K562 (cell line): ENCODE measurements around the gene GUK1. TPM values are rescaled to one million over a fixed set of nuclear protein-coding genes. Genes with fewer than 3 reads are reported as not detected.

Experiments
- CHD4 ChIP-seq: fragments of 200-600 bp; sonication (generic); IDR thresholded peaks from 3 replicates; pipeline ENCODE4 v1.6.1; 2012; ENCODE audit warnings: low read depth, mild to moderate bottlenecking, mixed read lengths, low read length, inconsistent platforms; ENCODE audit not compliant: insufficient read depth, insufficient replicate concordance, poor library complexity, severe bottlenecking
- ELF4 ChIP-seq: fragments of 450-650 bp; formaldehyde crosslinking; IDR thresholded peaks from 2 replicates; pipeline ENCODE4 v1.4.0; 2022; ENCODE audit warnings: missing genetic modification characterization
- ESRRA ChIP-seq: fragments of 450-650 bp; IDR thresholded peaks from 2 replicates; pipeline ENCODE4 v1.6.1; 2014; ENCODE audit warnings: low read depth, mild to moderate bottlenecking, moderate library complexity, borderline replicate concordance
- RFX7 ChIP-seq: fragments of 250-450 bp; sonication (Bioruptor Pico); IDR thresholded peaks from 2 replicates; pipeline ENCODE4 v1.5.1; 2021; ENCODE audit warnings: mild to moderate bottlenecking
- STAT6 ChIP-seq: sonication (generic); formaldehyde crosslinking; IDR thresholded peaks from 2 replicates; pipeline ENCODE4 v1.8.1; 2023; ENCODE audit warnings: mild to moderate bottlenecking, missing genetic modification reagents
- TRIM24 ChIP-seq, 2 experiments: fragments of 450-650 bp; IDR thresholded peaks; 2 replicates each; pipeline ENCODE4 v1.6.1; 2016
- XRCC3 ChIP-seq: fragments of 450-650 bp; IDR thresholded peaks from 2 replicates; pipeline ENCODE4 v1.6.1; 2017; ENCODE audit warnings: mild to moderate bottlenecking, moderate library complexity
- ZNF12 ChIP-seq: sonication (generic); formaldehyde crosslinking; IDR thresholded peaks from 2 replicates; pipeline ENCODE4 v1.4.0; 2020; ENCODE audit warnings: mild to moderate bottlenecking, missing genetic modification reagents
- ZNF133 ChIP-seq: fragments of 250-450 bp; sonication (Bioruptor Pico); IDR thresholded peaks from 2 replicates; pipeline ENCODE4 v1.4.0; 2020; ENCODE audit warnings: mild to moderate bottlenecking
- ZNF354B ChIP-seq: fragments of 250-450 bp; sonication (Bioruptor Pico); IDR thresholded peaks from 2 replicates; pipeline ENCODE4 v1.4.0; 2020
- ZNF512 ChIP-seq: IDR thresholded peaks from 2 replicates; pipeline ENCODE4 v1.6.1; 2016; ENCODE audit warnings: missing genetic modification characterization, missing compliant biosample characterization
- polyA plus RNA-seq, 8 experiments: library from polyadenylated mRNA; depleted of rRNA in 4 of 8; stranded (reverse) in 5 of 8; unstranded in 3 of 8; fragments of >200 nt; fragmentation: Nextera tagmentation in 2 of 8; fragmentation: Illumina TruSeq in 1 of 8; extraction: Ambion mirVana in 2 of 8; extraction: Trizol in 1 of 8; gene quantifications; 2 replicates each; pipeline versions ENCODE4 v1.2.1 to v1.2.3, GENCODE V29; 2011 to 2014; ENCODE audit warnings: inconsistent platforms in 1 of 8, missing spikeins in 1 of 8
- total RNA-seq, 7 experiments: library from RNA; depleted of rRNA in 6 of 7; stranded (reverse); fragments of >200 nt in 6 of 7; fragmentation: Illumina TruSeq in 2 of 7; extraction: Trizol in 2 of 7; gene quantifications; 2 replicates each; pipeline versions ENCODE4 v1.2.1 to v1.2.3, GENCODE V29; 2011 to 2021; ENCODE audit warnings: low replicate concordance in 1 of 7
- TF ChIP-seq, protein P1 (sequence below): IDR thresholded peaks from 2 replicates; pipeline ENCODE4 v1.6.1; 2011; ENCODE audit not compliant: insufficient read length; ENCODE audit errors: extremely low read depth
- TF ChIP-seq, protein P2 (sequence below): fragments of 150-350 bp; conservative IDR thresholded peaks from 2 replicates; pipeline ENCODE4 v1.6.1; 2014; ENCODE audit warnings: low read length
- TF ChIP-seq, protein P3 (sequence below): IDR thresholded peaks from 2 replicates; pipeline ENCODE4 v1.6.1; 2014; ENCODE audit warnings: antibody characterized with exemption
- TF ChIP-seq, protein P4 (sequence below): fragments of 450-650 bp; IDR thresholded peaks from 2 replicates; pipeline ENCODE4 v1.6.1; 2017; ENCODE audit warnings: antibody characterized with exemption

GUK1 gene
- total and polyA plus RNA-seq, 9 of the 15 experiments (the other 6 are each of a cell fraction or from before 2014, with no cell fraction given) = 7.0 to 331 (median 132) TPM

GRCh38 chr1:228166170-228166936 lies 26.3 kb downstream of the GUK1 start (continued):
- TF ChIP-seq, protein P1, sequence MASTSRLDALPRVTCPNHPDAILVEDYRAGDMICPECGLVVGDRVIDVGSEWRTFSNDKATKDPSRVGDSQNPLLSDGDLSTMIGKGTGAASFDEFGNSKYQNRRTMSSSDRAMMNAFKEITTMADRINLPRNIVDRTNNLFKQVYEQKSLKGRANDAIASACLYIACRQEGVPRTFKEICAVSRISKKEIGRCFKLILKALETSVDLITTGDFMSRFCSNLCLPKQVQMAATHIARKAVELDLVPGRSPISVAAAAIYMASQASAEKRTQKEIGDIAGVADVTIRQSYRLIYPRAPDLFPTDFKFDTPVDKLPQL = no peak
- TF ChIP-seq ZNF512 (tag) (no peak), TRIM24 (IDR thresholded peaks at IDR 0.05) (no peak), XRCC3 (no peak), CHD4 (peak; percentile 50), ZNF133 (CRISPR knock-in tag) (no peak), STAT6 (CRISPR knock-in tag) (peak; percentile 44; the same call in 1 of the 2 replicates), ESRRA (peak; percentile 14; the same call in 1 of the 2 replicates), ZNF354B (CRISPR knock-in tag) (no peak), ELF4 (CRISPR knock-in tag) (0 out of 2 replicates have a peak, but pooled peaks have one; percentile 16), ZNF12 (CRISPR knock-in tag) (no peak), RFX7 (CRISPR knock-in tag) (no peak)
- TF ChIP-seq, protein P2, sequence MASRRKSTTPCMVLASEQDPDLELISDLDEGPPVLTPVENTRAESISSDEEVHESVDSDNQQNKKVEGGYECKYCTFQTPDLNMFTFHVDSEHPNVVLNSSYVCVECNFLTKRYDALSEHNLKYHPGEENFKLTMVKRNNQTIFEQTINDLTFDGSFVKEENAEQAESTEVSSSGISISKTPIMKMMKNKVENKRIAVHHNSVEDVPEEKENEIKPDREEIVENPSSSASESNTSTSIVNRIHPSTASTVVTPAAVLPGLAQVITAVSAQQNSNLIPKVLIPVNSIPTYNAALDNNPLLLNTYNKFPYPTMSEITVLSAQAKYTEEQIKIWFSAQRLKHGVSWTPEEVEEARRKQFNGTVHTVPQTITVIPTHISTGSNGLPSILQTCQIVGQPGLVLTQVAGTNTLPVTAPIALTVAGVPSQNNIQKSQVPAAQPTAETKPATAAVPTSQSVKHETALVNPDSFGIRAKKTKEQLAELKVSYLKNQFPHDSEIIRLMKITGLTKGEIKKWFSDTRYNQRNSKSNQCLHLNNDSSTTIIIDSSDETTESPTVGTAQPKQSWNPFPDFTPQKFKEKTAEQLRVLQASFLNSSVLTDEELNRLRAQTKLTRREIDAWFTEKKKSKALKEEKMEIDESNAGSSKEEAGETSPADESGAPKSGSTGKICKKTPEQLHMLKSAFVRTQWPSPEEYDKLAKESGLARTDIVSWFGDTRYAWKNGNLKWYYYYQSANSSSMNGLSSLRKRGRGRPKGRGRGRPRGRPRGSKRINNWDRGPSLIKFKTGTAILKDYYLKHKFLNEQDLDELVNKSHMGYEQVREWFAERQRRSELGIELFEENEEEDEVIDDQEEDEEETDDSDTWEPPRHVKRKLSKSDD = no peak
- TF ChIP-seq, protein P3, sequence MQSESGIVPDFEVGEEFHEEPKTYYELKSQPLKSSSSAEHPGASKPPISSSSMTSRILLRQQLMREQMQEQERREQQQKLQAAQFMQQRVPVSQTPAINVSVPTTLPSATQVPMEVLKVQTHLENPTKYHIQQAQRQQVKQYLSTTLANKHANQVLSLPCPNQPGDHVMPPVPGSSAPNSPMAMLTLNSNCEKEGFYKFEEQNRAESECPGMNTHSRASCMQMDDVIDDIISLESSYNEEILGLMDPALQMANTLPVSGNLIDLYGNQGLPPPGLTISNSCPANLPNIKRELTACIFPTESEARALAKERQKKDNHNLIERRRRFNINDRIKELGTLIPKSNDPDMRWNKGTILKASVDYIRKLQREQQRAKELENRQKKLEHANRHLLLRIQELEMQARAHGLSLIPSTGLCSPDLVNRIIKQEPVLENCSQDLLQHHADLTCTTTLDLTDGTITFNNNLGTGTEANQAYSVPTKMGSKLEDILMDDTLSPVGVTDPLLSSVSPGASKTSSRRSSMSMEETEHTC = no peak
- TF ChIP-seq, protein P4, sequence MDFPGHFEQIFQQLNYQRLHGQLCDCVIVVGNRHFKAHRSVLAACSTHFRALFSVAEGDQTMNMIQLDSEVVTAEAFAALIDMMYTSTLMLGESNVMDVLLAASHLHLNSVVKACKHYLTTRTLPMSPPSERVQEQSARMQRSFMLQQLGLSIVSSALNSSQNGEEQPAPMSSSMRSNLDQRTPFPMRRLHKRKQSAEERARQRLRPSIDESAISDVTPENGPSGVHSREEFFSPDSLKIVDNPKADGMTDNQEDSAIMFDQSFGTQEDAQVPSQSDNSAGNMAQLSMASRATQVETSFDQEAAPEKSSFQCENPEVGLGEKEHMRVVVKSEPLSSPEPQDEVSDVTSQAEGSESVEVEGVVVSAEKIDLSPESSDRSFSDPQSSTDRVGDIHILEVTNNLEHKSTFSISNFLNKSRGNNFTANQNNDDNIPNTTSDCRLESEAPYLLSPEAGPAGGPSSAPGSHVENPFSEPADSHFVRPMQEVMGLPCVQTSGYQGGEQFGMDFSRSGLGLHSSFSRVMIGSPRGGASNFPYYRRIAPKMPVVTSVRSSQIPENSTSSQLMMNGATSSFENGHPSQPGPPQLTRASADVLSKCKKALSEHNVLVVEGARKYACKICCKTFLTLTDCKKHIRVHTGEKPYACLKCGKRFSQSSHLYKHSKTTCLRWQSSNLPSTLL = no peak
